Tibial nerve (tissue), 4 donors: ENCODE measurements around the gene SLC39A11.

Source experiments
- EP300 ChIP-seq, 2 donors: sonication (generic); formaldehyde crosslinking; IDR thresholded peaks; one replicate each; pipeline ENCODE4 v1.6.1; 2017; ENCODE audit warnings: antibody characterized with exemption in 2 of 2, mild to moderate bottlenecking in 1 of 2
- POLR2A ChIP-seq, 2 donors: fragments of 450-650 bp; IDR thresholded peaks; one replicate each; pipeline ENCODE4 v1.6.1; 2017; ENCODE audit warnings: antibody characterized with exemption in 2 of 2, mild to moderate bottlenecking in 2 of 2, moderate library complexity in 2 of 2
- TF ChIP-seq, protein P1 (sequence below), 5 experiments: fragments of 200-600 bp in 3 of 5; fragments of 450-650 bp in 2 of 5; sonication (generic) in 3 of 5; IDR thresholded peaks; one replicate each; pipeline ENCODE4 v1.5.1; 2016 to 2019; ENCODE audit warnings: antibody characterized with exemption in 5 of 5, mild to moderate bottlenecking in 3 of 5, moderate library complexity in 2 of 5

DNA sequence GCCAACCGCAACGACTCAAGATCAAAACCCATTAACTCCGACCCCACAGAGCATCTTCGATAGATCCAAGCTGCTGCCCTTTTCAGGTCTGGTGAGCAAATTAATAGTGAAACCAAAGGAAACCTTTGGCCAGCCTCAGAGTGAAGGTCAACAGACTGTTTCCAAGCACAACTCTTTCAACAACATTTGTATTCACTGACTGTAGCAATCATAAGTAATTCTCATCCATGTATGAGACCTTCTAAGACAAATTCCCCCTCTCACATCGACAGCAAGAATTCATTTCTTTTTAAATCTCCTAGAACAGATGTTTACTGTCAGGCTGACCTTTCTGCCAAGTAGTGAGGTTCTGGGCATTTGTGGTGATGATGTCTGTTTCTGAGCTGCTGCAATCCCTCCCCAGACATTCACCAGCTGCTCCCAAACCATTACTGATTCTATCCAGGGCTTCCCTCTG, 64.2 kb downstream of the SLC39A11 start:
- TF ChIP-seq, protein P1, sequence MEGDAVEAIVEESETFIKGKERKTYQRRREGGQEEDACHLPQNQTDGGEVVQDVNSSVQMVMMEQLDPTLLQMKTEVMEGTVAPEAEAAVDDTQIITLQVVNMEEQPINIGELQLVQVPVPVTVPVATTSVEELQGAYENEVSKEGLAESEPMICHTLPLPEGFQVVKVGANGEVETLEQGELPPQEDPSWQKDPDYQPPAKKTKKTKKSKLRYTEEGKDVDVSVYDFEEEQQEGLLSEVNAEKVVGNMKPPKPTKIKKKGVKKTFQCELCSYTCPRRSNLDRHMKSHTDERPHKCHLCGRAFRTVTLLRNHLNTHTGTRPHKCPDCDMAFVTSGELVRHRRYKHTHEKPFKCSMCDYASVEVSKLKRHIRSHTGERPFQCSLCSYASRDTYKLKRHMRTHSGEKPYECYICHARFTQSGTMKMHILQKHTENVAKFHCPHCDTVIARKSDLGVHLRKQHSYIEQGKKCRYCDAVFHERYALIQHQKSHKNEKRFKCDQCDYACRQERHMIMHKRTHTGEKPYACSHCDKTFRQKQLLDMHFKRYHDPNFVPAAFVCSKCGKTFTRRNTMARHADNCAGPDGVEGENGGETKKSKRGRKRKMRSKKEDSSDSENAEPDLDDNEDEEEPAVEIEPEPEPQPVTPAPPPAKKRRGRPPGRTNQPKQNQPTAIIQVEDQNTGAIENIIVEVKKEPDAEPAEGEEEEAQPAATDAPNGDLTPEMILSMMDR (IDR thresholded peaks at IDR 0.05): no peak
- TF ChIP-seq POLR2A (IDR thresholded peaks at IDR 0.05): no peak
- TF ChIP-seq EP300 (IDR thresholded peaks at IDR 0.05): no peak
